LNCaP clone FGC (cell line): Measurements from ENCODE around the gene AKT1S1.

Experiments used
- DNase-seq: peaks from one replicate; pipeline ENCODE4 v3.0.0-alpha.2; 2011; ENCODE audit warnings: low read depth
- H3K4me3 ChIP-seq: 2 replicates; pipeline ENCODE4 v1.5.1; 2011; ENCODE audit warnings: mild to moderate bottlenecking, low read depth, low read length, control low read depth
- TF ChIP-seq, protein P1 (sequence below): IDR thresholded peaks from 2 replicates; pipeline ENCODE4 v1.5.1; 2012; ENCODE audit warnings: mild to moderate bottlenecking; ENCODE audit not compliant: control insufficient read depth, insufficient read depth; ENCODE audit errors: extremely low read depth

The AKT1S1 gene

GRCh38 chr19:49851456-49852259 lies 25.5 kb downstream of the AKT1S1 start:
- peak overlapping the region; percentile 91 for H3K4me3 ChIP-seq
- TF ChIP-seq, protein P1, sequence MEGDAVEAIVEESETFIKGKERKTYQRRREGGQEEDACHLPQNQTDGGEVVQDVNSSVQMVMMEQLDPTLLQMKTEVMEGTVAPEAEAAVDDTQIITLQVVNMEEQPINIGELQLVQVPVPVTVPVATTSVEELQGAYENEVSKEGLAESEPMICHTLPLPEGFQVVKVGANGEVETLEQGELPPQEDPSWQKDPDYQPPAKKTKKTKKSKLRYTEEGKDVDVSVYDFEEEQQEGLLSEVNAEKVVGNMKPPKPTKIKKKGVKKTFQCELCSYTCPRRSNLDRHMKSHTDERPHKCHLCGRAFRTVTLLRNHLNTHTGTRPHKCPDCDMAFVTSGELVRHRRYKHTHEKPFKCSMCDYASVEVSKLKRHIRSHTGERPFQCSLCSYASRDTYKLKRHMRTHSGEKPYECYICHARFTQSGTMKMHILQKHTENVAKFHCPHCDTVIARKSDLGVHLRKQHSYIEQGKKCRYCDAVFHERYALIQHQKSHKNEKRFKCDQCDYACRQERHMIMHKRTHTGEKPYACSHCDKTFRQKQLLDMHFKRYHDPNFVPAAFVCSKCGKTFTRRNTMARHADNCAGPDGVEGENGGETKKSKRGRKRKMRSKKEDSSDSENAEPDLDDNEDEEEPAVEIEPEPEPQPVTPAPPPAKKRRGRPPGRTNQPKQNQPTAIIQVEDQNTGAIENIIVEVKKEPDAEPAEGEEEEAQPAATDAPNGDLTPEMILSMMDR: no peak
- no peak for DNase-seq

GRCh38 chr19:49850487-49851342 lies 26.4 kb downstream of the AKT1S1 start, which contains the start of gene PTOV1:
Gene PTOV1, plus strand, starts transcription at chr19:49851159.
- H3K4me3 ChIP-seq: peak within 1 kb of the TSS; percentile 91
- DNase-seq: peak; percentile 81
- TF ChIP-seq, protein P1: no peak

DNA sequence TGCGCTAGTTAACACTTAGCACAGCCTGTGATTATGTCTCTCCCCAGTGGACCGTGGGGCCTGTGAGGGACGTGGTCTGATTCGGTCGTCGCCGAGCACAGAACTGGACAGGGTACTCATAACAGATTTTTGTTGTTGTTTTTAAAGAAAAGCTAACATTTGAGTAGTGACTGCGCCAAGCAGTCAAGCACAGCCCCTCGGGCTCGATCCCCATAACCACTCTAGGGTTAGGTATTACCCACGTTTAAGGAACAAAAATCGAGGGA lies 27.0 kb downstream of the AKT1S1 start:
- no peak for DNase-seq
- H3K4me3 ChIP-seq: peak overlapping the region; percentile 91
- TF ChIP-seq, protein P1: no peak

DNA sequence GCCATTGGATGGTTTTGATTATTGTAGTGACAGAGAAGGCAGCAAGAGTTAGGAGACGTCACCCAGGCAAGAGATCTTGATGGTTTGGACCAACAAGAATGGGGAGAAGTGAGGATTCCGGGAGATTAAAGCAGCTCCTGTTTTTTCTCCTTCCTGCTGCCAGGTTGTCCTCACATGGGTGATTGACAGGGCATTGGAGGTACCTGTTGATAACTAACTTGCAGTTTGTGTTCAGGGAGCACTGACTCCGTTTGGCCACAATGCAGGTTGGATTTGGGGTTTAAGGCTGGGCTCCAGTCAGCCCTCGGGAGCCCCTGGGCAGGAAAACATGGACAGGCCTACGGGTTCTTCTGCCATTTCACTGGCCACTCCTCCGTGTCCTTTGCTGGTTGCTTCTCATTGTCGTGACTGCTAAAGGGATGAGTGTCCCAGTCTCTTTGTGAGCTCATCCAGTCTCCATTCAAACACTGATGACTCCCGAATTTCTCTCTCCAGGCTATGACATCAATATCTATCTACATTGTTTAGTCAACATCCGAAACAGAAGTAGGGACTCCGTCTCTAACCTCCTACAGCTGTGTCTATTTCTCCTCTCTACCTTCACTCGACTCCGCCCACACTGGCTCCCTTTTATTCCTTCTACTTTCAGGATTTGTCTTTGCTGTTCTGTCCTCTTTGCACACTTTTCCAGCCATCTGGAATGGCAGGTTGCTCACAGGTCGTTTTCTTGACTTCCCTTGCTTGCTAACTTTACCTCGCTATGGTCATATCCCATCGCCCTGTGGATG lies 27.5 kb downstream of the AKT1S1 start:
- TF ChIP-seq, protein P1: no peak
- no peak for DNase-seq
- peak overlapping the region; percentile 91 for H3K4me3 ChIP-seq

DNA sequence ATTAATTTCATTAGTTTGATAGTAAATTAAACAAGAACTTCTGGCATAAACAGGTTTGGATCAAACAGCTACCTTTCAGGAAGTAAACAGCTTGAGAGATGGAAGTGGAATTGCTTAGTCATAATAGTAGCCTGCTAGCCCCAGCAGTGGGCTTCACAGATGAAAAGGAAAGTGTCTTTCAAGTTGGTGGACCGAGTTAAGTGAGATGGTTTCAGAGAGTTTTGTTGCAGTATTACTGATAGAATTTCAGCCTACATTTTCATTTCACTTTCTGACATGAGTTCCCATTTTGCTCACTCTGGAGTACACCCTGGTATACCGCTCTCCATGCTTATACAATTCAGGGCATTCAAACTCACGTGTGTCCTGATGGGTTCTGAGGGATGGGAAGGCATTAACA lies 28.2 kb downstream of the AKT1S1 start:
- DNase-seq: no peak
- TF ChIP-seq, protein P1: no peak
- no peak overlapping the region for H3K4me3 ChIP-seq

- DNase-seq: no peak
- H3K4me3 ChIP-seq: no peak overlapping the region
- TF ChIP-seq, protein P1: no peak
Observed at GRCh38 chr19:49847731-49848696, 29.1 kb downstream of the AKT1S1 start.
